ENCODE data around the gene C12orf60.

DNA sequence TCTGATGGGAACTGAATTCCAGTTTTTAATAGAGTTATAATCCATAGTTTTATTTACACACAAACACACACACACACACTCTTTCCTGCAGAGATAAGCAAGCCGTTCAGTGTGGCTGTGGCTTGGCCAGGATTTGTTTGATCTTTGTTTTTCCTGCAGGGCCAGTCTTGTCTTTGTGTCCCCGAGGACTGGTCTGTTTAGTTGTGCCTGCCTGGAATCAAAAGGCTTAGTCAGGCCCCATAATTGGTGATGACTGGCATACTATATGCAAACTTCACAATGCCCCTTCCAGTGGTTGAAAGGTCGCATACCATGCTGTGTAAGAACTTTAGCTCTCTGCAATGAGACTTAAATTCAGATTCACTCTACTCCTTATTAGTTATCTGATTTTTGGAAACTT lies 26.2 kb upstream of the C12orf60 start:
- TF ChIP-seq, protein P1, sequence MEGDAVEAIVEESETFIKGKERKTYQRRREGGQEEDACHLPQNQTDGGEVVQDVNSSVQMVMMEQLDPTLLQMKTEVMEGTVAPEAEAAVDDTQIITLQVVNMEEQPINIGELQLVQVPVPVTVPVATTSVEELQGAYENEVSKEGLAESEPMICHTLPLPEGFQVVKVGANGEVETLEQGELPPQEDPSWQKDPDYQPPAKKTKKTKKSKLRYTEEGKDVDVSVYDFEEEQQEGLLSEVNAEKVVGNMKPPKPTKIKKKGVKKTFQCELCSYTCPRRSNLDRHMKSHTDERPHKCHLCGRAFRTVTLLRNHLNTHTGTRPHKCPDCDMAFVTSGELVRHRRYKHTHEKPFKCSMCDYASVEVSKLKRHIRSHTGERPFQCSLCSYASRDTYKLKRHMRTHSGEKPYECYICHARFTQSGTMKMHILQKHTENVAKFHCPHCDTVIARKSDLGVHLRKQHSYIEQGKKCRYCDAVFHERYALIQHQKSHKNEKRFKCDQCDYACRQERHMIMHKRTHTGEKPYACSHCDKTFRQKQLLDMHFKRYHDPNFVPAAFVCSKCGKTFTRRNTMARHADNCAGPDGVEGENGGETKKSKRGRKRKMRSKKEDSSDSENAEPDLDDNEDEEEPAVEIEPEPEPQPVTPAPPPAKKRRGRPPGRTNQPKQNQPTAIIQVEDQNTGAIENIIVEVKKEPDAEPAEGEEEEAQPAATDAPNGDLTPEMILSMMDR (IDR thresholded peaks at IDR 0.05), result no peak
- TF ChIP-seq SIN3A (IDR thresholded peaks at IDR 0.05; ENCODE audit: borderline replicate concordance, insufficient read depth, low read depth, low read length), result no peak
- TF ChIP-seq, protein P2, sequence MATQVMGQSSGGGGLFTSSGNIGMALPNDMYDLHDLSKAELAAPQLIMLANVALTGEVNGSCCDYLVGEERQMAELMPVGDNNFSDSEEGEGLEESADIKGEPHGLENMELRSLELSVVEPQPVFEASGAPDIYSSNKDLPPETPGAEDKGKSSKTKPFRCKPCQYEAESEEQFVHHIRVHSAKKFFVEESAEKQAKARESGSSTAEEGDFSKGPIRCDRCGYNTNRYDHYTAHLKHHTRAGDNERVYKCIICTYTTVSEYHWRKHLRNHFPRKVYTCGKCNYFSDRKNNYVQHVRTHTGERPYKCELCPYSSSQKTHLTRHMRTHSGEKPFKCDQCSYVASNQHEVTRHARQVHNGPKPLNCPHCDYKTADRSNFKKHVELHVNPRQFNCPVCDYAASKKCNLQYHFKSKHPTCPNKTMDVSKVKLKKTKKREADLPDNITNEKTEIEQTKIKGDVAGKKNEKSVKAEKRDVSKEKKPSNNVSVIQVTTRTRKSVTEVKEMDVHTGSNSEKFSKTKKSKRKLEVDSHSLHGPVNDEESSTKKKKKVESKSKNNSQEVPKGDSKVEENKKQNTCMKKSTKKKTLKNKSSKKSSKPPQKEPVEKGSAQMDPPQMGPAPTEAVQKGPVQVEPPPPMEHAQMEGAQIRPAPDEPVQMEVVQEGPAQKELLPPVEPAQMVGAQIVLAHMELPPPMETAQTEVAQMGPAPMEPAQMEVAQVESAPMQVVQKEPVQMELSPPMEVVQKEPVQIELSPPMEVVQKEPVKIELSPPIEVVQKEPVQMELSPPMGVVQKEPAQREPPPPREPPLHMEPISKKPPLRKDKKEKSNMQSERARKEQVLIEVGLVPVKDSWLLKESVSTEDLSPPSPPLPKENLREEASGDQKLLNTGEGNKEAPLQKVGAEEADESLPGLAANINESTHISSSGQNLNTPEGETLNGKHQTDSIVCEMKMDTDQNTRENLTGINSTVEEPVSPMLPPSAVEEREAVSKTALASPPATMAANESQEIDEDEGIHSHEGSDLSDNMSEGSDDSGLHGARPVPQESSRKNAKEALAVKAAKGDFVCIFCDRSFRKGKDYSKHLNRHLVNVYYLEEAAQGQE (IDR thresholded peaks at IDR 0.05; ENCODE audit: insufficient read depth in 1 of 2, low read depth in 2 of 2, low read length in 1 of 2), result no peak

Measured in Panc1 (cell line).